ENCODE data around the gene CDC42EP2.

DNA sequence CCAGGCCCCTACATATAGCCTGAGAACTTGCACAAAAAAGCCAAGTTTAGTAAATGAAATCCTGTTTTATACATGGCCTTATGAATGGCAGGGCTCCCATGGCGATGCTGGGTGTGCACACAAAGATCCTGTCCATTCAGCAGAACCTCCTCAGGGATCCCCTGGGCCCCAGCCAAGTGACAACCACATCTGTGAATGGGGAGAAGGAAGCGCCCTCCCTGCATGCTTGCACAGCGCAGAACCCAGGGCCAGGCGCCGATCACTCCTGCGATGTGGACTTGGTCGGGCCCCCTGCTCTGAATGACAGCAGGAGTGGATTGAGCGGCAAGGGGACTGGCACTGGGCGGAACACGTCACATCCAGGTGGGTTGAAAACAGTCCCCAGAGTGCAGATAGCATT lies 4.5 kb upstream of the CDC42EP2 start:
- no peak for TF ChIP-seq ZNF253 (CRISPR knock-in tag; IDR thresholded peaks at IDR 0.05; ENCODE audit: borderline replicate concordance)
- TF ChIP-seq FOXK2 (IDR thresholded peaks at IDR 0.05), result no peak
- TF ChIP-seq, protein P1, sequence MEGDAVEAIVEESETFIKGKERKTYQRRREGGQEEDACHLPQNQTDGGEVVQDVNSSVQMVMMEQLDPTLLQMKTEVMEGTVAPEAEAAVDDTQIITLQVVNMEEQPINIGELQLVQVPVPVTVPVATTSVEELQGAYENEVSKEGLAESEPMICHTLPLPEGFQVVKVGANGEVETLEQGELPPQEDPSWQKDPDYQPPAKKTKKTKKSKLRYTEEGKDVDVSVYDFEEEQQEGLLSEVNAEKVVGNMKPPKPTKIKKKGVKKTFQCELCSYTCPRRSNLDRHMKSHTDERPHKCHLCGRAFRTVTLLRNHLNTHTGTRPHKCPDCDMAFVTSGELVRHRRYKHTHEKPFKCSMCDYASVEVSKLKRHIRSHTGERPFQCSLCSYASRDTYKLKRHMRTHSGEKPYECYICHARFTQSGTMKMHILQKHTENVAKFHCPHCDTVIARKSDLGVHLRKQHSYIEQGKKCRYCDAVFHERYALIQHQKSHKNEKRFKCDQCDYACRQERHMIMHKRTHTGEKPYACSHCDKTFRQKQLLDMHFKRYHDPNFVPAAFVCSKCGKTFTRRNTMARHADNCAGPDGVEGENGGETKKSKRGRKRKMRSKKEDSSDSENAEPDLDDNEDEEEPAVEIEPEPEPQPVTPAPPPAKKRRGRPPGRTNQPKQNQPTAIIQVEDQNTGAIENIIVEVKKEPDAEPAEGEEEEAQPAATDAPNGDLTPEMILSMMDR (CRISPR knock-in tag; IDR thresholded peaks at IDR 0.05), result no peak
- TF ChIP-seq ZNF136 (CRISPR knock-in tag; IDR thresholded peaks at IDR 0.05; ENCODE audit: low read depth), result no peak
